SK-N-SH treated with all-trans-retinoic acid at 6 μM for 48 hours (cell line): ENCODE results near the gene VWA3A.

Experiments
- ATAC-seq: fragments of 200-7000 bp; cut with Tn5 transposase; 3 replicates; pipeline ENCODE4 v1.9.1; 2020; ENCODE audit warnings: mild to moderate bottlenecking, moderate library complexity
- ARNTL ChIP-seq: fragments of 450-650 bp; formaldehyde crosslinking; IDR thresholded peaks from 2 replicates; pipeline ENCODE4 v1.5.0; 2020; ENCODE audit warnings: low read depth, mild to moderate bottlenecking, moderate library complexity, borderline replicate concordance
- BACH2 ChIP-seq: fragments of 250-450 bp; sonication (Bioruptor Pico); IDR thresholded peaks from 2 replicates; pipeline ENCODE4 v1.9.0; 2021; ENCODE audit warnings: mild to moderate bottlenecking, borderline replicate concordance
- CREB5 ChIP-seq: fragments of 250-450 bp; sonication (Bioruptor Pico); IDR thresholded peaks from 2 replicates; pipeline ENCODE4 v1.5.1; 2020; ENCODE audit warnings: low read depth, mild to moderate bottlenecking, moderate library complexity
- CSDC2 ChIP-seq: fragments of 250-450 bp; sonication (Bioruptor Pico); IDR thresholded peaks from 2 replicates; pipeline ENCODE4 v1.5.0; 2020; ENCODE audit warnings: mild to moderate bottlenecking, moderate library complexity
- CSRNP3 ChIP-seq: fragments of 250-450 bp; sonication (Bioruptor Pico); IDR thresholded peaks from 2 replicates; pipeline ENCODE4 v1.5.1; 2021; ENCODE audit warnings: mild to moderate bottlenecking, moderate library complexity
- ISL1 ChIP-seq: fragments of 250-450 bp; sonication (Bioruptor Pico); IDR thresholded peaks from 2 replicates; pipeline ENCODE4 v2.1.2; 2022; ENCODE audit warnings: mild to moderate bottlenecking, moderate library complexity
- OSR1 ChIP-seq: fragments of 250-450 bp; sonication (Bioruptor Pico); IDR thresholded peaks from 2 replicates; pipeline ENCODE4 v1.8.0; 2022; ENCODE audit warnings: moderate library complexity, mild to moderate bottlenecking, inconsistent platforms
- PPARA ChIP-seq: fragments of 250-450 bp; sonication (Bioruptor Pico); IDR thresholded peaks from 2 replicates; pipeline ENCODE4 v1.5.0; 2020; ENCODE audit warnings: mild to moderate bottlenecking, borderline replicate concordance
- RARB ChIP-seq: fragments of 250-450 bp; sonication (Bioruptor Pico); IDR thresholded peaks from 2 replicates; pipeline ENCODE4 v1.8.0; 2021; ENCODE audit warnings: mild to moderate bottlenecking, moderate library complexity
- TCF4 ChIP-seq: fragments of 250-450 bp; sonication (Bioruptor Pico); IDR thresholded peaks from 2 replicates; pipeline ENCODE4 v1.8.0; 2021; ENCODE audit warnings: mild to moderate bottlenecking, moderate library complexity, borderline replicate concordance
- TOX ChIP-seq: fragments of 250-450 bp; sonication (Bioruptor Pico); IDR thresholded peaks from 2 replicates; pipeline ENCODE4 v1.8.0; 2021; ENCODE audit warnings: mild to moderate bottlenecking, moderate library complexity, borderline replicate concordance
- TSHZ2 ChIP-seq: fragments of 250-450 bp; sonication (Bioruptor Pico); IDR thresholded peaks from 2 replicates; pipeline ENCODE4 v1.5.0; 2020; ENCODE audit warnings: mild to moderate bottlenecking, moderate library complexity
- ZC3H10 ChIP-seq: fragments of 250-450 bp; sonication (Bioruptor Pico); IDR thresholded peaks from 2 replicates; pipeline ENCODE4 v1.5.1; 2021; ENCODE audit warnings: mild to moderate bottlenecking, moderate library complexity
- ZFP3 ChIP-seq: fragments of 250-450 bp; sonication (Bioruptor Pico); IDR thresholded peaks from 2 replicates; pipeline ENCODE4 v1.5.0; 2020; ENCODE audit warnings: mild to moderate bottlenecking, moderate library complexity
- ZFP30 ChIP-seq: fragments of 450-650 bp; formaldehyde crosslinking; IDR thresholded peaks from 2 replicates; pipeline ENCODE4 v1.5.0; 2022; ENCODE audit warnings: mild to moderate bottlenecking, moderate library complexity
- ZNF565 ChIP-seq: fragments of 450-650 bp; formaldehyde crosslinking; conservative IDR thresholded peaks from 2 replicates; pipeline ENCODE4 v1.5.0; 2020; ENCODE audit warnings: low read depth, mild to moderate bottlenecking, moderate library complexity
- ZNF8 ChIP-seq: fragments of 450-650 bp; formaldehyde crosslinking; IDR thresholded peaks from 2 replicates; pipeline ENCODE4 v1.5.0; 2020; ENCODE audit warnings: mild to moderate bottlenecking, moderate library complexity
- TF ChIP-seq, protein P1 (sequence below): fragments of 250-450 bp; sonication (Bioruptor Pico); IDR thresholded peaks from 2 replicates; pipeline ENCODE4 v1.8.0; 2020; ENCODE audit warnings: mild to moderate bottlenecking, moderate library complexity, borderline replicate concordance
- TF ChIP-seq, protein P2 (sequence below): fragments of 250-450 bp; sonication (Bioruptor Pico); IDR thresholded peaks from 2 replicates; pipeline ENCODE4 v1.8.0; 2021; ENCODE audit warnings: low read depth, mild to moderate bottlenecking, moderate library complexity, borderline replicate concordance

The VWA3A gene

GRCh38 chr16:22177968-22178930 is 85.9 kb downstream of the VWA3A start:
- TF ChIP-seq TCF4 (CRISPR knock-in tag) (no peak), ZNF565 (CRISPR knock-in tag) (no peak), CREB5 (CRISPR knock-in tag) (no peak), ZNF8 (CRISPR knock-in tag) (no peak), OSR1 (CRISPR knock-in tag) (no peak), ARNTL (CRISPR knock-in tag) (no peak), RARB (CRISPR knock-in tag) (no peak), CSDC2 (CRISPR knock-in tag) (no peak), PPARA (CRISPR knock-in tag) (no peak), CSRNP3 (CRISPR knock-in tag) (no peak), ISL1 (CRISPR knock-in tag) (no peak), BACH2 (no peak)
- TF ChIP-seq, protein P1, sequence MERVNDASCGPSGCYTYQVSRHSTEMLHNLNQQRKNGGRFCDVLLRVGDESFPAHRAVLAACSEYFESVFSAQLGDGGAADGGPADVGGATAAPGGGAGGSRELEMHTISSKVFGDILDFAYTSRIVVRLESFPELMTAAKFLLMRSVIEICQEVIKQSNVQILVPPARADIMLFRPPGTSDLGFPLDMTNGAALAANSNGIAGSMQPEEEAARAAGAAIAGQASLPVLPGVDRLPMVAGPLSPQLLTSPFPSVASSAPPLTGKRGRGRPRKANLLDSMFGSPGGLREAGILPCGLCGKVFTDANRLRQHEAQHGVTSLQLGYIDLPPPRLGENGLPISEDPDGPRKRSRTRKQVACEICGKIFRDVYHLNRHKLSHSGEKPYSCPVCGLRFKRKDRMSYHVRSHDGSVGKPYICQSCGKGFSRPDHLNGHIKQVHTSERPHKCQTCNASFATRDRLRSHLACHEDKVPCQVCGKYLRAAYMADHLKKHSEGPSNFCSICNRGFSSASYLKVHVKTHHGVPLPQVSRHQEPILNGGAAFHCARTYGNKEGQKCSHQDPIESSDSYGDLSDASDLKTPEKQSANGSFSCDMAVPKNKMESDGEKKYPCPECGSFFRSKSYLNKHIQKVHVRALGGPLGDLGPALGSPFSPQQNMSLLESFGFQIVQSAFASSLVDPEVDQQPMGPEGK (CRISPR knock-in tag) = no peak
- TF ChIP-seq, all 23 proteins: peak for 0
- no peak for ATAC-seq

- TF ChIP-seq BACH2 (no peak), ZFP3 (no peak), ZNF8 (CRISPR knock-in tag) (no peak), TOX (CRISPR knock-in tag) (no peak), ZNF565 (CRISPR knock-in tag) (no peak), TCF4 (CRISPR knock-in tag) (no peak), OSR1 (CRISPR knock-in tag) (no peak), ZC3H10 (CRISPR knock-in tag) (no peak), ZFP30 (CRISPR knock-in tag) (no peak), ISL1 (CRISPR knock-in tag) (no peak), CREB5 (CRISPR knock-in tag) (no peak), RARB (CRISPR knock-in tag) (no peak), TSHZ2 (CRISPR knock-in tag) (no peak), CSDC2 (CRISPR knock-in tag) (no peak)
- TF ChIP-seq, protein P2, sequence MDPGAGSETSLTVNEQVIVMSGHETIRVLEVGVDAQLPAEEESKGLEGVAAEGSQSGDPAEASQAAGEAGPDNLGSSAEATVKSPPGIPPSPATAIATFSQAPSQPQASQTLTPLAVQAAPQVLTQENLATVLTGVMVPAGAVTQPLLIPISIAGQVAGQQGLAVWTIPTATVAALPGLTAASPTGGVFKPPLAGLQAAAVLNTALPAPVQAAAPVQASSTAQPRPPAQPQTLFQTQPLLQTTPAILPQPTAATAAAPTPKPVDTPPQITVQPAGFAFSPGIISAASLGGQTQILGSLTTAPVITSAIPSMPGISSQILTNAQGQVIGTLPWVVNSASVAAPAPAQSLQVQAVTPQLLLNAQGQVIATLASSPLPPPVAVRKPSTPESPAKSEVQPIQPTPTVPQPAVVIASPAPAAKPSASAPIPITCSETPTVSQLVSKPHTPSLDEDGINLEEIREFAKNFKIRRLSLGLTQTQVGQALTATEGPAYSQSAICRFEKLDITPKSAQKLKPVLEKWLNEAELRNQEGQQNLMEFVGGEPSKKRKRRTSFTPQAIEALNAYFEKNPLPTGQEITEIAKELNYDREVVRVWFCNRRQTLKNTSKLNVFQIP (CRISPR knock-in tag) = no peak
- no peak for ATAC-seq
Observed at GRCh38 chr16:22181426-22181825, 89.1 kb downstream of the VWA3A start.
